Measurements from ENCODE around the gene SH2B3. TPM values are rescaled to one million over a fixed set of nuclear protein-coding genes. Genes with fewer than 3 reads are reported as not detected.

SH2B3 gene
- polyA plus RNA-seq, 1 donor from 2014 or later, result 3.0 TPM

- H3K27me3 ChIP-seq (ENCODE audit: insufficient read depth, low read depth, low read length), result no peaks in the 10 kb centered on the region
- H3K27ac ChIP-seq (ENCODE audit: low read length), result no peak overlapping the region
- H3K36me3 ChIP-seq (ENCODE audit: insufficient read depth, low read length), result no peaks in the 10 kb centered on the region
Observed at GRCh38 chr12:111447571-111448265, 42.0 kb downstream of the SH2B3 start.

GRCh38 chr12:111448266-111448830 lies 42.6 kb downstream of the SH2B3 start:
- Histone ChIP-seq H3K4me2 (ENCODE audit: low read length) (no peak overlapping the region), H3K27me3 (ENCODE audit: insufficient read depth, low read depth, low read length) (no peaks in the 10 kb centered on the region), H3K36me3 (ENCODE audit: insufficient read depth, low read length) (peaks cover 1% of the 10 kb centered on the region), H3K4me3 (ENCODE audit: low read length) (no peak overlapping the region), H3K27ac (ENCODE audit: low read length) (no peak overlapping the region), H3K9me2 (ENCODE audit: insufficient read depth, low read length) (no peaks in the 10 kb centered on the region), H3F3A (ENCODE audit: insufficient read depth, low read length, poor library complexity, severe bottlenecking) (no peaks in the 10 kb centered on the region), H2AFZ (ENCODE audit: low read depth, low read length) (no peak overlapping the region), H3K79me2 (replicated peaks; ENCODE audit: insufficient read depth, low read length) (no peaks in the 10 kb centered on the region), H3K9me3 (ENCODE audit: low read length) (no peaks in the 10 kb centered on the region), H4K20me1 (ENCODE audit: insufficient read depth) (no peaks in the 10 kb centered on the region), H3K9ac (ENCODE audit: low read length) (no peak overlapping the region)
- TF ChIP-seq REST (IDR thresholded peaks at IDR 0.05; ENCODE audit: borderline replicate concordance) (no peak), RAD21 (conservative IDR thresholded peaks at IDR 0.05) (no peak), POLR2AphosphoS5 (IDR thresholded peaks at IDR 0.05) (no peak), SMC3 (conservative IDR thresholded peaks at IDR 0.05; ENCODE audit: poor library complexity) (no peak), EZH2 (IDR thresholded peaks at IDR 0.05; ENCODE audit: borderline replicate concordance, insufficient read depth, low read length, poor library complexity, severe bottlenecking) (no peak), CTCF (IDR thresholded peaks at IDR 0.05; ENCODE audit: poor library complexity, severe bottlenecking) (no peak), EP300 (conservative IDR thresholded peaks at IDR 0.05; ENCODE audit: poor library complexity, severe bottlenecking) (no peak), MXI1 (conservative IDR thresholded peaks at IDR 0.05; ENCODE audit: poor library complexity, severe bottlenecking) (no peak), TAF1 (IDR thresholded peaks at IDR 0.05; ENCODE audit: low read depth) (no peak)

More at GRCh38 chr12:111447571-111448265, 42.0 kb downstream of the SH2B3 start:
- H3K9ac ChIP-seq (ENCODE audit: low read length), result no peak overlapping the region
- H2AFZ ChIP-seq (ENCODE audit: low read depth, low read length), result no peak overlapping the region
- no peak overlapping the region for H3K4me2 ChIP-seq (ENCODE audit: low read length)
- no peaks in the 10 kb centered on the region for H3K9me2 ChIP-seq (ENCODE audit: insufficient read depth, low read length)
- no peaks in the 10 kb centered on the region for H3F3A ChIP-seq (ENCODE audit: insufficient read depth, low read length, poor library complexity, severe bottlenecking)
- no peaks in the 10 kb centered on the region for H3K9me3 ChIP-seq (ENCODE audit: low read length)
- no peak overlapping the region for H3K4me3 ChIP-seq (ENCODE audit: low read length)
- no peak for TF ChIP-seq SMC3 (conservative IDR thresholded peaks at IDR 0.05; ENCODE audit: poor library complexity)
- no peak for TF ChIP-seq RAD21 (conservative IDR thresholded peaks at IDR 0.05)
- TF ChIP-seq CTCF (IDR thresholded peaks at IDR 0.05; ENCODE audit: poor library complexity, severe bottlenecking), result no peak
- no peak for TF ChIP-seq POLR2AphosphoS5 (IDR thresholded peaks at IDR 0.05)
- TF ChIP-seq EP300 (conservative IDR thresholded peaks at IDR 0.05; ENCODE audit: poor library complexity, severe bottlenecking), result no peak
- H4K20me1 ChIP-seq (ENCODE audit: insufficient read depth), result no peaks in the 10 kb centered on the region
- no peaks in the 10 kb centered on the region for H3K79me2 ChIP-seq (replicated peaks; ENCODE audit: insufficient read depth, low read length)

Data from neural cell (in vitro differentiated cells).